HCT116 (cell line): Measurements from ENCODE around the gene P4HTM. TPM values are rescaled to one million over a fixed set of nuclear protein-coding genes. Genes with fewer than 3 reads are reported as not detected.

ENCODE experiments used
- ATAC-seq: fragments of 200-7000 bp; cut with Tn5 transposase; 2 replicates; pipeline ENCODE4 v1.9.1; 2020; ENCODE audit warnings: mild to moderate bottlenecking, moderate library complexity
- BruUV-seq: library from RNA; stranded (reverse); fragments of 400-500 nt; replicated peaks from 2 replicates; lab custom pipeline; 2021; lab: Mats Ljungman, UMichigan
- CTCF ChIA-PET: fragments of 300-600 bp; sonication (Branson Sonifier 250); formaldehyde crosslinking; loops from one replicate; lab custom pipeline; 2021; ENCODE audit warnings: antibody characterized with exemption; lab: Charles Lee
- POLR2A ChIA-PET: fragments of 300-600, 350-600 bp; sonication (Branson Sonifier 250); formaldehyde crosslinking; loops from one replicate; lab custom pipeline; 2021; ENCODE audit warnings: antibody characterized with exemption; lab: Charles Lee
- RAD21 ChIA-PET, 2 experiments: fragments of 300-600 bp; sonication (Branson Sonifier 250); formaldehyde crosslinking; loops; one replicate each; lab custom pipeline; 2023; ENCODE audit warnings: low total read pairs in 2 of 2; ENCODE audit not compliant: uncharacterized antibody in 2 of 2, unreplicated experiment in 2 of 2, low non-redundant PET in 1 of 2; lab: Charles Lee
- DNase-seq: peaks from one replicate; pipeline ENCODE4 v3.0.0-alpha.2; 2010; ENCODE audit warnings: low read depth, low spot score
- H2AFZ ChIP-seq: fragments of 200-600 bp; shearing (Covaris generic), sonication (generic); 2 replicates; pipeline ENCODE4 v1.6.1; 2017; ENCODE audit warnings: low read depth, mixed run types, mixed read lengths, antibody characterized with exemption, low read length; ENCODE audit not compliant: poor library complexity, severe bottlenecking
- H3K27ac ChIP-seq: 2 replicates; pipeline ENCODE4 v1.5.1; 2012; ENCODE audit warnings: low read depth, low read length
- H3K27me3 ChIP-seq: fragments of 200-600 bp; sonication (generic); 2 replicates; pipeline ENCODE4 v1.6.1; 2016; ENCODE audit warnings: mixed run types, low read length, mixed read lengths; ENCODE audit not compliant: insufficient read depth
- H3K36me3 ChIP-seq, 2 experiments: fragments of 200-500 bp in 1 of 2; fragments of 200-600 bp in 1 of 2; sonication (Bioruptor generic) in 1 of 2; sonication (generic) in 1 of 2; 2 replicates each; pipeline versions ENCODE4 v1.5.1 to v1.6.1; 2014 to 2016; ENCODE audit warnings: low read length in 2 of 2, inconsistent platforms in 1 of 2, mixed read lengths in 1 of 2, mixed run types in 1 of 2; ENCODE audit not compliant: insufficient read depth in 2 of 2, control insufficient read depth in 1 of 2
- H3K4me1 ChIP-seq, 2 experiments: fragments of 200-600 bp in 1 of 2; sonication (generic) in 1 of 2; 2 replicates each; pipeline versions ENCODE4 v1.5.1 to v1.6.1; 2012 to 2017; ENCODE audit warnings: low read length in 2 of 2, inconsistent platforms in 1 of 2, mild to moderate bottlenecking in 1 of 2, mixed read lengths in 1 of 2, mixed run types in 1 of 2, moderate library complexity in 1 of 2; ENCODE audit not compliant: insufficient read depth in 2 of 2, control insufficient read depth in 1 of 2
- H3K4me2 ChIP-seq: fragments of 200-600 bp; sonication (generic); 2 replicates; pipeline ENCODE4 v1.6.1; 2017; ENCODE audit warnings: mixed run types, low read length, mixed read lengths
- H3K4me3 ChIP-seq, 2 experiments: fragments of 200-600 bp in 1 of 2; sonication (generic) in 1 of 2; replicated peaks in 1 of 2; 2 replicates each; pipeline ENCODE4 v1.5.1; 2011 to 2016; ENCODE audit warnings: low read length in 2 of 2, control low read depth in 1 of 2, low read depth in 1 of 2, mild to moderate bottlenecking in 1 of 2, mixed read lengths in 1 of 2, mixed run types in 1 of 2
- H3K79me2 ChIP-seq: fragments of 200-600 bp; sonication (generic); 2 replicates; pipeline ENCODE4 v1.6.1; 2017; ENCODE audit warnings: mild to moderate bottlenecking, mixed run types, low read length, moderate library complexity, mixed read lengths; ENCODE audit not compliant: insufficient read depth
- H3K9ac ChIP-seq: fragments of 200-600 bp; sonication (generic); 2 replicates; pipeline ENCODE4 v1.6.1; 2016; ENCODE audit warnings: low read length, mixed read lengths
- H3K9me2 ChIP-seq: fragments of 200-600 bp; sonication (generic), shearing (Covaris generic); 2 replicates; pipeline ENCODE4 v1.6.1; 2017; ENCODE audit warnings: mixed run types, mild to moderate bottlenecking, moderate library complexity; ENCODE audit not compliant: insufficient read depth
- H3K9me3 ChIP-seq, 2 experiments: fragments of 200-500 bp in 1 of 2; fragments of 200-600 bp in 1 of 2; sonication (Bioruptor generic) in 1 of 2; sonication (generic) in 1 of 2; 2 replicates each; pipeline ENCODE4 v1.6.1; 2014 to 2017; ENCODE audit warnings: low read length in 2 of 2, mixed read lengths in 2 of 2, inconsistent platforms in 1 of 2, low read depth in 1 of 2, mild to moderate bottlenecking in 1 of 2, mixed run types in 1 of 2, moderate library complexity in 1 of 2; ENCODE audit not compliant: control insufficient read depth in 1 of 2, insufficient read depth in 1 of 2
- H4K20me1 ChIP-seq: fragments of 200-600 bp; sonication (generic), shearing (Covaris generic); 2 replicates; pipeline ENCODE4 v1.6.1; 2017; ENCODE audit warnings: mixed run types, mild to moderate bottlenecking, moderate library complexity; ENCODE audit not compliant: insufficient read depth
- POLR2A ChIP-seq: IDR thresholded peaks from 2 replicates; pipeline ENCODE4 v1.7.0; 2011; ENCODE audit warnings: borderline replicate concordance; ENCODE audit not compliant: insufficient read depth, insufficient read length; ENCODE audit errors: extremely low read depth
- POLR2AphosphoS5 ChIP-seq: IDR thresholded peaks from 2 replicates; pipeline ENCODE4 v1.6.1; 2011; ENCODE audit warnings: mild to moderate bottlenecking, low read depth, low read length, moderate library complexity
- SIN3A ChIP-seq: IDR thresholded peaks from 2 replicates; pipeline ENCODE4 v1.6.1; 2012; ENCODE audit warnings: low read depth
- intact Hi-C: fragments of 100-400 bp; cut with micrococcal nuclease; formaldehyde crosslinking; loops from 2 replicates; pipeline ENCODE4 v1.10.0; 2022
- total RNA-seq: library from RNA; stranded (reverse); gene quantifications from one replicate; pipeline ENCODE4 v1.2.1, GENCODE V29; 2021; ENCODE audit not compliant: unreplicated experiment
- TF ChIP-seq, protein P1 (sequence below): IDR thresholded peaks from 2 replicates; pipeline ENCODE4 v1.6.1; 2012

The P4HTM gene
- total RNA-seq, 1 experiment from 2014 or later, result 60.5 TPM

DNA sequence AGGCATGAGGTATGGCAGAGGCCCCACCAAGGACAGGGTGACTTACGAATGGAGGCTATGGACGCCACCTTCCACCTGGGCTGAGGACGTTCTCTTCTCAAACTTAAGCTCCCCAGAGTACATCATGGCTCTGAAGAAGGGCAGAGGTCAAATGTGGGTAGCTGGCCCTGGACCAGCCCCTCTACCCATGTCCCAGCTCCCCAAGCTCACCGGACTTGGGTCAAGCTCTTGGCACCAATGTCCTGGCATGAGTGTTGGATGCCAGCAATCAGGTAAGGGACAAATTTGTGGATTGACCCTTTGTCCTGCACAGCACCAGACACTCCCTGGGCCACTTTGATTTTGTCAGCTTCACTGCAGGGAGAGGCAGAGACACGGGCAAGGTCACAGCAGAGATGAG, 34.4 kb downstream of the P4HTM start:
- no TSS peak for BruUV-seq
- ATAC-seq, result no peak
- peaks cover 15 to 59% of the 10 kb centered on the region in 2 experiments for H3K4me1 ChIP-seq
- no peak for DNase-seq
- no peaks in the 10 kb centered on the region for H3K27me3 ChIP-seq
- H2AFZ ChIP-seq, result no peak overlapping the region
- H3K9ac ChIP-seq, result no peak overlapping the region
- CTCF ChIA-PET, result no interaction called here
- no peaks in the 10 kb centered on the region for H3K9me3 ChIP-seq
- POLR2A ChIA-PET, result interaction anchor here (0.5 to 2.5 kb wide), 2 partner anchors 17 to 109 kb away, joined by 4 to 8 read pairs; partner anchors contain the start of gene WDR6
- RAD21 ChIA-PET, result no interaction called here
- peaks cover 18 to 54% of the 10 kb centered on the region in 2 experiments; a peak in 3 of 4 replicates for H3K36me3 ChIP-seq
- intact Hi-C loops, result no loop called here
- TF ChIP-seq POLR2A, result peak; percentile 9
- TF ChIP-seq SIN3A, result no peak
- H3K4me3 ChIP-seq, result no peak overlapping the region; a peak in 1 of 4 replicates
- H3K27ac ChIP-seq, result peak overlapping the region; percentile 9
- peak overlapping the region; percentile 90; the same call in 1 of the 2 replicates for H3K4me2 ChIP-seq
- H4K20me1 ChIP-seq, result no peaks in the 10 kb centered on the region; the same call in 1 of the 2 replicates
- H3K9me2 ChIP-seq, result no peaks in the 10 kb centered on the region
- peaks cover 93% of the 10 kb centered on the region for H3K79me2 ChIP-seq

DNA sequence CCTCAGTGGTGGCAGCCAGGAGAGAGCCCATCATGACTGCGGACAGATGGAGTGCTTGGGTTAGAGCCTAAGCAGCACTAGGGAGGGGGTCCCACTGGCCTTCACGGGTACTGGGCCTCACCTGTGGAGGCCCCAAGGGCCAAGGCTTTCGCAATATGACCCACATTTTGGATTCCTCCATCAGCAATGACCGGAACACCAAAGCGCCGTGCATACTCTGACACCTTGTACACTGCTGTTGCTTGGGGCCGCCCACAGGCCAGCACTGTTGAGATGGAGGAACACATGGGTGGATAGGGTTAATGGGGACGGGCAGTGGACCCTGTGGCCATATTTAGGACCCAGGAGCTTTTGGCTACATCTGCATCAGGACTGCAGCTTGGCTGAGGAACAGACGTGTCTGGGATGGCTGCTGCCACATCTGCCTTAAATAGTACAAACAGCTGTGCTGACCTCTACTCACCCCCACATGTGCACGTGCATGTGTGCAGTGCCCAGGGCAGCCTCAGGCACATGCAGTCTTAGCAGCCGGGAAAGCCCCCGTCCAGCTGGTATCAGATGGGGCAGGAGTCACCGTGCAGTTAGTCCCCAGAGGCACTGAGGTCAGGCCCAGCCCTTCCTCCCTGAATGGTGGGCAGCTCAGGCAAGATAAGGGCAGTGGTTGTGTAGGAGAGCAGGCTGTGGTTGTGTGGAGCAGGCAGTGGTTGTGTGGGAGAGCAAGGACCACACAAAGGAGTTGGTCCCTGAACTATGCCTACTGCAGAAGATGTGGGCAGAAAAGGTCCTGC, 35.2 kb downstream of the P4HTM start:
- Histone ChIP-seq H3K9me3 (no peaks in the 10 kb centered on the region), H3K27ac (peak overlapping the region; percentile 22), H3K9ac (no peak overlapping the region; the same call in 1 of the 2 replicates), H3K4me3 (no peak overlapping the region), H3K9me2 (no peaks in the 10 kb centered on the region), H2AFZ (no peak overlapping the region), H3K36me3 (peaks cover 18 to 54% of the 10 kb centered on the region in 2 experiments; a peak in 3 of 4 replicates), H3K4me1 (peaks cover 9 to 54% of the 10 kb centered on the region in 2 experiments; a peak in 3 of 4 replicates), H3K4me2 (0 out of 2 replicates have a peak overlapping the region, but pooled peaks have one; percentile 1), H3K27me3 (no peaks in the 10 kb centered on the region), H4K20me1 (peaks cover 4% of the 10 kb centered on the region; the same call in 1 of the 2 replicates), H3K79me2 (peaks cover 86% of the 10 kb centered on the region)
- DNase-seq (no peak), ATAC-seq (no peak)
- CTCF ChIA-PET, result no interaction called here
- POLR2A ChIA-PET, result interaction anchor here (0.5 to 2.5 kb wide), 2 partner anchors 18 to 108 kb away, joined by 4 to 8 read pairs; partner anchors contain the start of gene WDR6
- TF ChIP-seq, protein P1, sequence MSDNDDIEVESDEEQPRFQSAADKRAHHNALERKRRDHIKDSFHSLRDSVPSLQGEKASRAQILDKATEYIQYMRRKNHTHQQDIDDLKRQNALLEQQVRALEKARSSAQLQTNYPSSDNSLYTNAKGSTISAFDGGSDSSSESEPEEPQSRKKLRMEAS, result no peak
- TF ChIP-seq POLR2A (peak; percentile 3), POLR2AphosphoS5 (peak; percentile 10; the same call in 1 of the 2 replicates)
- RAD21 ChIA-PET, result no interaction called here
- no TSS peak for BruUV-seq
- intact Hi-C loops, result no loop called here
